ENCODE data around the gene NALF2.

NALF2 gene

DNA sequence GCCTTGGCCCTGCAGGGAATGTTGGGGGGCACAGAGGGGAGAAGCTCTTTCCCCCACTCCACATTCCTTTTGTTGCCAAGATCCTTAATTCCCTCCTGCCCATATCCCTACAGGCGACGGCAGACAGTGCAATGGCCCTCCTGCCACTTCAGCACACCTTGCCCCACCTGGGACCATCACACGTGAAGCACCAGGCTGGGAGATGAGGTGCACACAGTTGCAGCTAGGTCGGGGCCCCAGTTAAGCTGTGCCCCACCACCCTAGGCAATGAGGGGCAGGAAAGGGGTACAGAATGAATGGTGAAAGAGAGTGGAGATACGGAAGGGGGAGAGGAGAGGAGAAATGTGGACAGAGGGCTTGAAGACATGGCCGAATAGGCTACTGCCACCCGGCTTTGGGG lies 26.2 kb downstream of the NALF2 start:
- no peak for DNase-seq

DNA sequence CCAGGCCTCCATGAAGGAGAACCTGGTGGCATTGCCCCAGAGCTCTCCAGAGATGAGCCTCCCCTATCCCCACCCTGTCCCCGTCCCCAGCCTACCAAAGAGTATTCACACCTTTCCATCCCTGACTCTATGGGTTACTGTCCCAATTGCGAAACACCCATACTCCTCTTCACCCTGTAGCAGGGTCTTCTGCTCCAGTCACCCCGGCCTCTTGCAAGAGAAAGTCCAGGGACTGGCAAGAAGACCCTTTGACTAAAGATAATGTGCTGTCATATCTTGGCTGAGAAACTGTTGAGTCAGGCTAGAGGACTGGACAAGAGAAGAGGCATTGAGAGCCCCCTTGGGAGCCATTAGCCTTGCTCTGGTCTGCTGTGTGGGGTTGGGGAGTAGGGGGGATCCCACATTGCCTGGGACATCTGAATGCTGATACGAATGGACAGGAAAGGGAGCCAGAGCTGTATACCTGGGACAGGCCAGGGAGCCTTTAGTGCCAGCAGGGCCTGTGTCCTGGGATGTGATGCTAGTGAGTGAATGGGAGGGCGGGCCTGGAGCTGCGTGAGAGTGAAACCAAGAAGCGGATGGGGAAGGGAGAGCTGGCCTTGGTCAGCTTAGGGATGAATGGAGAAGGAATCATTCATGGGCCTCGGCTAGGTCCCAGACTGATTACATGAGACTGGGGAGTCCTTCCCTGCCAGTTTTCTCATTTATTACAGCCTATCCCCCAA lies 27.1 kb downstream of the NALF2 start:
- DNase-seq = no peak

DNA sequence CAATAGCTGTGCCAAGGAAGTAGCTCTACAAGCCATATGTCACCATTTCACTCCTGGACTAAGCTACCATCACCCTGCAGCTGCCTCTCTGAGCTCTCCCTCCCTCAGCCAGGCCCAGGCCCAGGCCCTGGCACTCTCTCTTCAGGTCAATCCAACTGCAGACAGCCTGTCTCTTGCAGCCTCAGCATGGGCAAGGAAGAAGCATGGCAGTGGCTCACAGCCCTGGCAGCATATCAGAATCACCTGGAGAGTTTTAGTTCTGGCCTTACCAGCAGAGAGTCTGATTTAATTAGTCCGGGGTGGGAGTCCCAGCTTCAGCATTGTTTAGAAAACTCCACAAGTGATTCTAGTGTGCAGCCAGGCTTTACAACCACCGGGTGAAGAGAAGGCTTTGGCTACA lies 31.5 kb downstream of the NALF2 start:
- DNase-seq = no peak

DNA sequence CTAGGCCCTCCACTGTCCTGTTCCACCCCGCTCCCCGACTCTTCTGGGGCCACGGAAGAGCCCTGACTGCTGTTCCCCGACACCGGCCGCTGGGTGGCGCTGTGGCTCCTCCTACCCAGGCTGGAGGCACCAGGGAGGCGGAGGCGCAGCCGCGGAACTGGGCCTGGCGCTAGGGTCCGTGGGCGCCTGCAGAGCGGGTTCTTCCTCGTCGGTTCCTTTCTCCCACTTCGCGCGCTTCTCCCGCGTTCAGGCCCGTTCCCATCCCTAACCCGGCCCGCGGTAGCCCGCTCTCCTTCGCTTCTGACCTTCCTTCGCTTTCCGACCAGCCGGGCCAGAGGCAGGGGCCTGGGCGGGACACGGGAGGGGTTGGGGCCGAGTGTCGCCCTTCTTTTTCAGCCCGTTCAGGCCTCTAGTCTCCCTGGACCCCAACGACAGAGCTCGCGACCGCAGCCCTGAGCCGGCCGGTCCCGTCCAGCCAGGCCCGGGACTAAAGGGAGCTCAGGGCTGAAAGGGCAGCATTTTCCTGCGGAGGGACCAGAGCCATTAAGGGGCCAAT lies 34.3 kb downstream of the NALF2 start:
- DNase-seq = peak; percentile 49

DNA sequence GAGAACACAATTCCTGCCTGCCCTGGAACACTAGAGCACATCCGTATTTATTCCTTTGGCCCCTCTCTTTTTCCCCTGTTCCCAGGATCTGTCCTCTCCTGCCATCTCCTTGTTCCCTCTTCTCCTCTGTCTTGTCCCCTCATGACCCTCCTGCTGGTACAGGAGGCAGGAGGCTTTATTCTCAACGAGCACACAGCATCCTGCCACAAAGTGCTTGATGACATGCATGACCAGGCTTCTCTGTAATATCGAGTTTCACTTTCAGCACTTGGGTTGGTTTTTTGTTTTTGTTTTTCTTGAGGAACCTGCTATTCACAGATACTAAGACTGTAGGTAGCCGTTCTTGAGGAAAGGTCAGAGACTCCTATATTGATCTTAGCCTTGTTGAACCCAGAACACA lies 35.3 kb downstream of the NALF2 start:
- no peak for DNase-seq

DNA sequence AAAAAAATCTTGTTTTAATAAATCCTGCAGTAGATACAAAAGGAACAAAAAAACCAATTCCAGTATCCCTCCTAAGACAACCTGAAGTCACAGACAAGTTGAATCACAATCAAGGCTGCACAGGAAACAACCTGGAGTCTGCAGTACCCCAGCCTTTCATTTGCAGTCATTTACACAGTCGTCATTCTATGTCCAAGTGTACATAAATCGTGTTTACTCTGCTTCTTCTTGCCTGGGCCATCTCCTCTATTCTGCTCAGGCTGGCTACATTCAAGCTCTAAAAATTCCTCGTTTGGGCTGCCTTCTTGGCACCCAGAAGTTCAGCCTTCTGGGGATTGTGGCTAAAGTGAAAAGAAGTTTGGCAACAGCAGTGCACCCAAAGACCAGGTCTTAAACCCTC lies 37.8 kb downstream of the NALF2 start:
- no peak for DNase-seq

DNA sequence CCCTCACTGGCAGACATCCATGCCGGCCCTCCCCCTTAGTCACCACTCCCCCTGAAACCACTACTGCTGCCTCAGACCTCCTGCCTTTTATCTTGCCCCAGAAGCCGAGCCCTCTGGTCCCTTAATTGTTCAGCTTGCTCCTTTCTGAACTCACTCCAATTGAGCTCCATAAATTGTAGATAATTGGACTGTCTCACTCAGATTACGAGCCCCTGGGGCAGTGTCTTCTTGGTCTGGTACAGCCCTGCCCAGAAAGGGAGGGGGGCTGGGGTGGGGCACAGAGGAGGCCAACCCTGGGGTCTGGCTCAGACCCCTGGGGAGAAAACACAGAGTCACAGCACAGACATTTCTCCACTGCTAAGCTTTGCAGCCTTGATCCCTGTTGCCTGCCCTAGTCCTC lies 39.4 kb downstream of the NALF2 start:
- DNase-seq = no peak

DNA sequence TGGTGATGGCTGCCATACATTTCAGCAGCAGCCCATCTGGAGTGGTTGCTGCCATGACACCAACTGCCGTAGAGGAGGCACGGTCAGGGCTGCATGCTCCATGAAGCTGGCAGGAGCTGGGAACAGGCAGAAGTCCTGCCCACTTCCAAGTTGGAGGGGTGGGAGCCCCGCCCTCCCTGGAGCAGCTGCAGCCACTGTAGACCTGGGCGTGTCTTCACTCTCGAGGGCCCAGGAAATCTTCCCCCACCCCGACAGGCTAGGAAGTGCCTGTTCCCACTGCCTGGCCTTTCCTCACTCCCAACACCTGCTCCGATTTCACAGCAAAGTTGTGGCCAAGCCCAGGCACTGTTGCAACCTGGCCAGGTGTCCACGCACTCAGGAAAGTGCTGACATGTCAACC lies 42.3 kb downstream of the NALF2 start:
- no peak for DNase-seq

DNA sequence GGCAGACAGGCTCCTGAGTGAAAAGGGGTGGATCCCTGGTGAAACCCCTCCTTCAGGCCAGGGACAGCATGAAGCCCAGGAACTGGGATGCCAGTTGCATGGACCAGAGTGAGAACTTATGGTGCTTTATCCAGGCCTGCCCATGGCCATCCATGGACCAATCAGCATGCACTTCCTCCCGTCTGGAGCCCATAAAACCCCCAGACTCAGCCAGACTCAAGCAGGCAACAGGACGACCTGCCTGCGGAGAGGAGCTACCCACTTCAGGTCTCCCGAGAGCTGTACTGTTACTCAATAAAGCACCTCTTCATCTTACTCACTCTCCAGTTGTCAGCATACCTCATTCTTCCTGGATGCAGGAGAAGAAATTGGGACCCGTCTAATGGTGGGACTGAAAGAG lies 42.9 kb downstream of the NALF2 start:
- DNase-seq = no peak

DNA sequence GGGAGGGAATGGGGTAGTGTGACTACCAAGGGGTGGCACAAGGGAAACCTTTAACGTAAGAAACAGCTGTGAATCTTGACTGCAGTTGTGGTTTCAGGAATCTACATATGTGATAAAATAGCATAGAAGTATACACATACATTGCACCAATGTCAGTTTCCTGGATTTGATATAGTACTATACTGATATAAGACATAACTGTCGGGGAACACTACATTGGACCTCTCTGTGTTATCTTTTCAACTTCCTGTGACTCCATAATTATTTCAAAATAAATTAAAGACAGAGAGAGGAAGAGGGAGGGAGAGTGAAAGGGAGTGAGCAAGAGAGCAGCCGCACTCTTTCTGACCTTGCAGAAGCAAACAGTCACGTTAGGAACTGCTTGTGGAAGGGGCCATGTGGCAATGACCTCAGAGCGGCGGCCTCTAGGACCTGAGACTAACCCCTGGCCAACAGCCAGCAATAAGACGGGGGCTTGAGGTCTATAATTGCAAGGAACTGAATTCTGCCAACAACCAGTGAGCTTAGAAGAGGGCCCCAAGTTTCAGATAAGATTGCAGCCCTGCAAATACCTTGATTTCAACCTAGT lies 47.4 kb downstream of the NALF2 start:
- DNase-seq = no peak

DNA sequence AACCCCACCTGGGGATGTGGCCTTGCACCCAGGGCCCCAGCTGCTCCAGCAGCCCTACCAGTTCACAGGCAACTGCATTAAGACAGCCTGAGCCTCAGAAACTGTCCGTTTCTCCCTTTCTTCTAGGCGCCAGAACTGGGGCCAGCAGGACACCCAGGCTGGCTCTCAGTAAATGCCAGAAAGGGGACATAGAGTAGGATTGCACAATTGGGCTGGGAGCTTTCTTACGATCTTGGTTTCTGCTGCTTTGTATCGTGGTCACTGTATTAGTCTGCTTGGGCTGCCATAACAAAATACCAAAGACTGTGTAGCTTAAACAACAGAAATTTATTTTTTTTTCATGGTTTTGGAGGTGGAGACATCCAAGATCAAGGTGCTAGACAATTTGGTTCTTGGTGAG lies 48.4 kb downstream of the NALF2 start:
- DNase-seq = no peak
